ENCODE measurements around the gene ADAMTS14. TPM values are rescaled to one million over a fixed set of nuclear protein-coding genes. Genes with fewer than 3 reads are reported as not detected.
"Not testable (repeated sequence)": the region's sequence is repeated elsewhere in the genome, so short reads cannot be mapped to it uniquely, and the experiment has no call there.

ADAMTS14 gene
- total RNA-seq, 1 donor from 2014 or later: 0.15 TPM

- ATAC-seq (no peak), DNase-seq (ENCODE audit: low spot score) (no peak)
Observed at GRCh38 chr10:70656489-70656888, 15.8 kb upstream of the ADAMTS14 start.

GRCh38 chr10:70657041-70657440 lies 15.3 kb upstream of the ADAMTS14 start:
- ATAC-seq (no peak), DNase-seq (ENCODE audit: low spot score) (no peak)

- ATAC-seq: no peak
- no peak for DNase-seq (ENCODE audit: low spot score)
Observed at GRCh38 chr10:70658582-70659136, 13.6 kb upstream of the ADAMTS14 start.

GRCh38 chr10:70659306-70659705 lies 13.0 kb upstream of the ADAMTS14 start:
- no peak for DNase-seq (ENCODE audit: low spot score)

GRCh38 chr10:70660722-70661121 lies 11.6 kb upstream of the ADAMTS14 start:
- ATAC-seq (no peak), DNase-seq (ENCODE audit: low spot score) (no peak)

More at GRCh38 chr10:70659306-70659705, 13.0 kb upstream of the ADAMTS14 start:
- ATAC-seq: no peak

- ATAC-seq: no peak
Observed at GRCh38 chr10:70661623-70662361, 10.5 kb upstream of the ADAMTS14 start.

GRCh38 chr10:70662362-70663220 lies 9.7 kb upstream of the ADAMTS14 start:
- DNase-seq (ENCODE audit: low spot score) (no peak), ATAC-seq (no peak)

More at GRCh38 chr10:70661623-70662361, 10.5 kb upstream of the ADAMTS14 start:
- DNase-seq (ENCODE audit: low spot score): no peak

- DNase-seq (ENCODE audit: low spot score); ATAC-seq: not testable (repeated sequence)
Observed at GRCh38 chr10:70663458-70664409, 8.6 kb upstream of the ADAMTS14 start.

GRCh38 chr10:70664702-70665195 lies 7.6 kb upstream of the ADAMTS14 start:
- ATAC-seq: no peak
- no peak for DNase-seq (ENCODE audit: low spot score)

- DNase-seq (ENCODE audit: low spot score) (no peak), ATAC-seq (peak; percentile 26)
Observed at GRCh38 chr10:70666960-70667798, 5.1 kb upstream of the ADAMTS14 start.

GRCh38 chr10:70667818-70668217 lies 4.5 kb upstream of the ADAMTS14 start:
- ATAC-seq: not testable (repeated sequence)

GRCh38 chr10:70668454-70668970 lies 3.8 kb upstream of the ADAMTS14 start:
- ATAC-seq: no peak
- no peak for DNase-seq (ENCODE audit: low spot score)

More at GRCh38 chr10:70667818-70668217, 4.5 kb upstream of the ADAMTS14 start:
- DNase-seq (ENCODE audit: low spot score): not testable (repeated sequence)

- DNase-seq (ENCODE audit: low spot score): no peak
Observed at GRCh38 chr10:70669015-70669414, 3.3 kb upstream of the ADAMTS14 start.

GRCh38 chr10:70669732-70670317 lies 2.5 kb upstream of the ADAMTS14 start:
- ATAC-seq (no peak), DNase-seq (ENCODE audit: low spot score) (no peak)

More at GRCh38 chr10:70669015-70669414, 3.3 kb upstream of the ADAMTS14 start:
- ATAC-seq: no peak

GRCh38 chr10:70671619-70672164 lies 614 bp upstream of the ADAMTS14 start:
- ATAC-seq (no peak), DNase-seq (ENCODE audit: low spot score) (no peak)

- ATAC-seq: no peak
- DNase-seq (ENCODE audit: low spot score): no peak
Observed at GRCh38 chr10:70673043-70673928, 980 bp downstream of the ADAMTS14 start.

- ATAC-seq: no peak
Observed at GRCh38 chr10:70673929-70674559, 1.7 kb downstream of the ADAMTS14 start.

More at GRCh38 chr10:70673929-70674559, 1.7 kb downstream of the ADAMTS14 start:
- no peak for DNase-seq (ENCODE audit: low spot score)
